GM19463 (cell line): Measurements from ENCODE around the gene KCNK4.
"Not testable (repeated sequence)": the region's sequence is repeated elsewhere in the genome, so short reads cannot be mapped to it uniquely, and the experiment has no call there.

Experiments used
- ATAC-seq: cut with Tn5 transposase; IDR thresholded peaks from one replicate; pipeline ENCODE4 v1.9.1; 2021; ENCODE audit warnings: mild to moderate bottlenecking, moderate library complexity; ENCODE audit not compliant: unreplicated experiment

The KCNK4 gene

GRCh38 chr11:64322925-64323260, 31.8 kb downstream of the KCNK4 start:
- ATAC-seq, result no peak

DNA sequence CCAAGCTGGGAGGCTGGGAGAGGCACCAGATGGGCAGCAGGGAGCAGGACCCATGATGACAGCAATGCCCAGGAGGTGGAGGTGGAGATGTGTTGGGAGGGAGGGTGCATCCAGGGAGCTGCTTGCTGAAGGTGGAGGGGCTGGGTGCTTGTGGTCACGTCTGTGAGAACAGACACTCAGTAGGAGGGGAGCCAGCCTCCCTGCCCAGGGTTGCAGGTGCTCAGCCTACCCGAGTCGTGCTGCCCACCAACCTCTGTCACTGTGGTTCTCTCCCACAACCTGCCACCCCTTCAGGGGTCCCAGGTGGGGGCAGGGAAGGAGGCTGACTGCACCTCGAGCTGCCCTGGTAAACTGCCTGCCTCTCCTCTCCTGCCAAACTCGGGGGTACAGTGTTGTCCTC, 32.3 kb downstream of the KCNK4 start:
- ATAC-seq, result no peak

DNA sequence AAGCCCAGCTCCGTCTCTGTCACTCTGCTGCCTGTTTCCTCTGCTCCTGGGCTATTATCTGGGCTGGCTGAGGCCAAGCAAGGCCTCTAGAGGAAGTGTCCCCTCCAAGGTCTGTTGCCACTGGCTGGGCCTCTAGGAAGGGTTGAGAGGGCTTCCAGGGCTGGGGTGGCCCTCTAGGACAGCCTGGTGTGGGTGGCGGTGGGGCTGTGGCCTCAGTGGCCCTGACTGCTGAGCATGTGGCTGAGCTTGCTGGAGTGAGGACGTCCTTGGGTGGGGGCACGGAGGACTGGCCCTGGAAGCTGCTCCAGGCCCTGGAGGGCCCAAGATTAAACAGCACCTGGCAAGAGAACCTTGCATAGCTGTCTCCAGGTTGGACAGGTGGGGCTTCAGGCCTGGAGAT, 32.9 kb downstream of the KCNK4 start:
- not testable (repeated sequence) for ATAC-seq

DNA sequence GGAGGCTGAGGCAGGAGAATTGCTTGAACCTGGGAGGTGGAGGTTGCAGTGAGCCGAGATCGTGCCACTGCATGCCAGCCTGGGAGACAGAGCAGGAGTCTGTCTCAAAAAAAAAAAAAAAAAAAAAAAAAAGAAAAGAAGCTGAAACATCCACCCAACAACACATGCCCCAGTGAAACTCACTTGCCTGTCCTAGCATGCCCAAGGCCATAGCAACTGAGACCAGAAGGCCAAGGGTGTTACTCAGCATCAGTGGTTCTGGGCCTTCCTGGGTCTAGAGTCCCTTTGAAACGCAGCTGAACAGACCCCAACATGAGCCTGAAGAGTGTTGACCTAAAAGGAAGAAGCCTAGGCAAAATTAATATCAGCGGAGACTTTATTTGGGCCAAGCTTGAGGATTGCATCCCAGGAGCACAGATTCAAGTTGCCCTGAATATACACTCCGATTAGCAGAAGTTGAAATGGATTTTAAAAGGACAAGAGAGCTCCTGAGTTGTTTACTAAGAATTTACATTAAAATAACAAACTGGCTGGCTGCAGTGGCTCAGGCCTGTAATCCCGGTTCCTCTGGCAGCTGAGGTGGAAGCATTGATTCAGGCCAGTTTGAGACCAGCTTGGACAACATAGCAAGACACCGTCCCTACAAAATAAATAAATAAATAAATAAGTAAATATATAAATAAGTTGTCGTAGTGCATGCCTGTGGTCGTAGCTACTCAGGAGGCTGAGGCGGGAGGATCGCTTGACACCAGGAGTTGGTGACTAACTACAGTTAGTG, 33.8 kb downstream of the KCNK4 start:
- ATAC-seq, result no peak

- ATAC-seq, result no peak
Observed at GRCh38 chr11:64327375-64327774, 36.3 kb downstream of the KCNK4 start.

GRCh38 chr11:64327993-64328392, 36.9 kb downstream of the KCNK4 start:
- no peak for ATAC-seq

DNA sequence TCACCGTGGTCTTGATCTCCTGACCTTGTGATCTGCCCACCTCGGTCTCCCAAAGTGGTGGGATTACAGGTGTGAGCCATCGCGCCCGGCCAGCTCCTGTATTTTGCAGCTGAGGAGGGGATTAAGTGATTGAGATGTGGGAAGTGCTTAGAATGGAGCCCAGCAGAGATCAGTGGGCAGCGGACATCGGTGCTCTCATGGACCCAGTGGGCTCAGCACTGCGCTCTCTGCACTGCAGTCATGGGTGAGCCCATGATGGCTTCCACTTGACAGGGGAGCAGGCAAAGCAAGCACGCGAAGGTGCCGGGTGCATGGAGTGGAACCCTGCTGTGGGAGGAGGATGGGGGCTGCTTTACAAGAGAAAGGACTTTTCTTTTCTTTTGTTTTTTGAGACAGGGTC, 39.8 kb downstream of the KCNK4 start:
- ATAC-seq, result no peak

GRCh38 chr11:64331569-64332371, 40.7 kb downstream of the KCNK4 start:
- peak; percentile 52 for ATAC-seq

- no peak for ATAC-seq
Observed at GRCh38 chr11:64333556-64333955, 42.5 kb downstream of the KCNK4 start.

- peak; percentile 78 for ATAC-seq
Observed at GRCh38 chr11:64334764-64335735, 43.9 kb downstream of the KCNK4 start.

- ATAC-seq, result no peak
Observed at GRCh38 chr11:64337538-64338249, 46.6 kb downstream of the KCNK4 start.

DNA sequence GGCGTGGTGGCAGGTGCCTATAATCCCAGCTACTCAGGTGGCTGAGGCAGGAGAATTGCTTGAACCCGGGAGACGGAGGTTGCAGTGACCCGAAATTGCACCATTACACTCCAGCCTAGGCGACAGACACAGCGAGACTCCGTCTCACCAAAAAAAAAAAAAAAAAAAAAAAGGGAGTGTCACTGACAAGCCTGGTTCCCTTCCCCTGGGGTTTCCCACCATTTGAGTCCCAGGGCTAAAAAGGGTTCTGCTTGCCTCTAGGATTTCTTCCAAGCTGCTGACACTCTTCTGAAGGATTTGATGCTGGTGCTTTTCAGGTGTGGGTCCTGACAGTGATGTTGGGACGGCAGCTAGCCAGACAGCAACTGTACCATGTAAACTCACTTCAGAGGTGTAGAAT, 47.6 kb downstream of the KCNK4 start:
- ATAC-seq, result no peak

DNA sequence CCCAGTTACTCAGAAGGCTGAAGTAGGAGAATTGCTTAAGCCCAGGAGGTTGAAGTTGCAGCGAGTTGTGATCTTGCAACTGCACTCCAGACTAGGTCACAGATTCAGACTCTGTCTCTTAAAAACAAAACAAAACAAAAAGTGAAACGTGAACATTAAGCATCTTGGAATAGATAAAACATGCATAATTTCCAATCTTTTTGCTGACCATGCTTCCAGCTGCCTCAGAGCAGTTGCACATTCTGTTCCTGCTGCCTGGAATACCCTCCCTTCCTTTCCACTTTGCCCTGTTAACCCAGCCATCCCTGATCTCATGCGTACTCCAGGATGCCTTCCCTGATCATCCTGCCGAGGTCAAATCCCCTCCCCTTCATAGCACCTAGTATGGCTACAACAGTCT, 48.2 kb downstream of the KCNK4 start:
- no peak for ATAC-seq

- peak; percentile 54 for ATAC-seq
Observed at GRCh38 chr11:64339754-64340408, 48.8 kb downstream of the KCNK4 start, which contains the start of gene CCDC88B. CCDC88B (plus strand) TSS chr11:64340204; CDS start chr11:64340267, 63 bp downstream.

GRCh38 chr11:64340671-64341335, 49.7 kb downstream of the KCNK4 start:
- ATAC-seq, result no peak

GRCh38 chr11:64341429-64341828, 50.3 kb downstream of the KCNK4 start:
- ATAC-seq, result no peak

DNA sequence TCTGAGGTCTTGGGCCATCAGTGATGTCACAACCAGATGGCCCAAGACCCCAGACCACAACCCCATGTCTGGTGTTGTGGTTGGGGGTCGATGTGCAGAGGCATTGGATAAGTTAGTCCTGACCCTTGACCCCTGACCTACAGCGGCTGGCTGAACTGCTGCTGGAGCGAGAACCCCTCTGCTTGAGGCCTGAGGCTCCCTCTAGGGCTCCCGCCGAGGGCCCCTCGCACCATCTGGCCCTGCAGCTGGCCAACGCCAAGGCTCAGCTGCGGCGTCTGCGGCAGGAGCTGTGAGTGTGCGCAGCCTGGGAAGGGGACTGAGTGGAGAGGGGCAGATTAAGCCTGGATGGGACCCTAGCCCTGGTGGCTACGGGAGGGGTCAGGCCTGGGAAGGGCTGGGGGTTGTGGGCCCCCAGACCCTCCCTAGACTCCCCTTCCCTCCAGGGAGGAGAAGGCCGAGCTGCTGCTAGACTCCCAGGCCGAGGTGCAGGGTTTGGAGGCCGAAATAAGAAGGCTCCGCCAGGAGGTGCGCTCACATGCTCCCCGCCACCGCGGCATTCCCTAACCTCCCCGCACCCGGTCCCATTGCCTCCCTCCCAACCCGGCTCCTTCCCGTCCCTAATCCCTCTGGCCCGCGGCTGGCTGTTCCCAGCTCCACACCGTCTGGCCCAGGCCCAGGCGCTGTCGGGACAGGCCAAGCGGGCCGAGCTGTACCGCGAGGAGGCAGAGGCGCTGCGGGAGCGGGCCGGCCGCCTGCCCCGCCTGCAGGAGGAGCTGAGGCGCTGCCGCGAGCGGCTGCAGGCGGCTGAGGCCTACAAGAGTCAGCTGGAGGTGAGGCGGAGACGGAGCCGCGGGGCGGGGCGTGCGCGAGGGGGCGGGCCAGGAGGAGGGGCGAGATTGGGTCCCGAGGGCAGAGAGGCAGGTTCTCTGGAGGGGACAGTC, 51.0 kb downstream of the KCNK4 start:
- ATAC-seq, result no peak
